NT2/D1 (cell line): ENCODE results near the gene PPP6R3.
"Not testable (repeated sequence)": the region's sequence is repeated elsewhere in the genome, so short reads cannot be mapped to it uniquely, and the experiment has no call there.

Source experiments
- DNase-seq: peaks from one replicate; pipeline ENCODE4 v3.0.0-alpha.2; 2011; ENCODE audit warnings: low read depth, low spot score
- H3K27me3 ChIP-seq: 2 replicates; pipeline ENCODE4 v1.6.0; 2011; ENCODE audit warnings: mild to moderate bottlenecking; ENCODE audit not compliant: insufficient read length, insufficient read depth
- H3K36me3 ChIP-seq: 2 replicates; pipeline ENCODE4 v1.6.1; 2011; ENCODE audit warnings: mild to moderate bottlenecking, low read length, mixed read lengths; ENCODE audit not compliant: insufficient read depth, insufficient read length
- H3K4me1 ChIP-seq: 2 replicates; pipeline ENCODE4 v1.5.1; 2011; ENCODE audit not compliant: insufficient read depth, insufficient read length
- H3K4me3 ChIP-seq: 2 replicates; pipeline ENCODE4 v1.5.1; 2011; ENCODE audit warnings: low read depth; ENCODE audit not compliant: insufficient read length
- H3K9ac ChIP-seq: 2 replicates; pipeline ENCODE4 v1.6.0; 2011; ENCODE audit warnings: low read depth; ENCODE audit not compliant: insufficient read length
- H3K9me3 ChIP-seq: 2 replicates; pipeline ENCODE4 v1.5.1; 2011; ENCODE audit warnings: mild to moderate bottlenecking, low read length; ENCODE audit not compliant: insufficient read depth
- SUZ12 ChIP-seq: IDR thresholded peaks from 2 replicates; pipeline ENCODE4 v1.6.1; 2011; ENCODE audit not compliant: insufficient read length, insufficient read depth; ENCODE audit errors: extremely low read depth
- YY1 ChIP-seq: IDR thresholded peaks from 2 replicates; pipeline ENCODE4 v1.6.1; 2011; ENCODE audit not compliant: insufficient read length, insufficient read depth
- ZNF274 ChIP-seq: IDR thresholded peaks from 2 replicates; pipeline ENCODE4 v1.6.1; 2011; ENCODE audit warnings: mild to moderate bottlenecking, low read depth, low read length

PPP6R3 gene

DNA sequence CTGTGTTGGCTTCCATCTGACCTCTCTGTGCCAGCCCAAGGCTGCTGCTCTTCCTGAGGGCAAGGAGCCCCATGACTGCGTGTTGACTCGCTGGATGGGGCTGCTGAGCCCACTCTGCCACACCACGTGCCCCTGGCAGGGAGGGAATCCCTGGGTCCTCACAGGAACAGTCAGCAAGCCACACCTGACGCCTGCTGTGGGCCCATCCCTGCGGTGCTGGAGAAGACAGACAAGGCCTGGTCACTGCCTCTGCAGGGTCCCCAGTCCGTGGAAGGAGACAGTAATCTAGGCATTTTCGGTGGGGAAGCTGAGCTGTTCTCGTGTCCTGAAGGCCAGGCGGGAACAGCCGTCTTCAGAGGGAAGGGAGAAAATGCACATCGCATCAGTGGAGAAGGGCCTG lies 10.6 kb upstream of the PPP6R3 start:
- TF ChIP-seq YY1 (no peak), ZNF274 (no peak), SUZ12 (no peak)
- DNase-seq, result no peak
- H3K27me3 ChIP-seq, result no peaks in the 10 kb centered on the region

GRCh38 chr11:68450711-68451110 lies 9.8 kb upstream of the PPP6R3 start:
- DNase-seq, result no peak
- peaks cover 17% of the 10 kb centered on the region for H3K4me1 ChIP-seq
- H3K36me3 ChIP-seq, result peaks cover 35% of the 10 kb centered on the region
- H3K4me3 ChIP-seq, result no peak overlapping the region
- no peaks in the 10 kb centered on the region for H3K9me3 ChIP-seq
- H3K9ac ChIP-seq, result no peak overlapping the region
- no peaks in the 10 kb centered on the region for H3K27me3 ChIP-seq
- TF ChIP-seq SUZ12 (no peak), ZNF274 (no peak), YY1 (no peak)

More for the DNA sequence above, 10.6 kb upstream of the PPP6R3 start:
- H3K4me1 ChIP-seq, result peaks cover 12% of the 10 kb centered on the region
- H3K36me3 ChIP-seq, result peaks cover 36% of the 10 kb centered on the region
- H3K4me3 ChIP-seq, result no peak overlapping the region
- H3K9me3 ChIP-seq, result no peaks in the 10 kb centered on the region
- H3K9ac ChIP-seq, result no peak overlapping the region

DNA sequence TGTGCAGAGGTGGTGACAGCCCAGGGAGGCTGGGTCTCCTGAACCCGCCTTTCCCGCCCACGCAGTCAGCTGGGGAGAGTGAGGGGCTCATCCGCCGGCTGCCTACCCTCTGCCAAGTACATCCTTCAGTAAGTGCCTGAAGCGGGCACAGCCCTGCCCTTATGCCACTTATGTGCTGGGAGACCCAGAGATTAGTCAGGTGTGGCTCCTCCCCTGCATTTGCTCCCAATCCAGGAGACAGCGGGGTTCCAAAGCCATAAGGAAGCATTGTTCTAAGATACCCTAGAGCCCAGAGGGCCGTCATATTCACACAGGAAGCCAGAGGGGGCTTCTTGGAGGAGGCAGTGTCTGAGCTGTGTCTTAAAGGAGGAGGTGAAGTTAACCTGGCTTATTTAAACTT lies 5.8 kb upstream of the PPP6R3 start:
- no peaks in the 10 kb centered on the region for H3K9me3 ChIP-seq
- peaks cover 4% of the 10 kb centered on the region for H3K36me3 ChIP-seq
- H3K9ac ChIP-seq, result no peak overlapping the region
- H3K27me3 ChIP-seq, result no peaks in the 10 kb centered on the region
- H3K4me1 ChIP-seq, result peaks cover 14% of the 10 kb centered on the region
- no peak overlapping the region for H3K4me3 ChIP-seq
- TF ChIP-seq YY1 (no peak), SUZ12 (no peak), ZNF274 (no peak)
- DNase-seq, result no peak

- H3K36me3 ChIP-seq, result no peaks in the 10 kb centered on the region
- no peak overlapping the region for H3K9ac ChIP-seq
- H3K9me3 ChIP-seq, result no peaks in the 10 kb centered on the region
- no peaks in the 10 kb centered on the region for H3K27me3 ChIP-seq
- no peak overlapping the region for H3K4me3 ChIP-seq
- TF ChIP-seq SUZ12 (no peak), YY1 (no peak), ZNF274 (no peak)
- DNase-seq, result no peak
- H3K4me1 ChIP-seq, result peaks cover 14% of the 10 kb centered on the region
Measured at GRCh38 chr11:68455485-68455884, 5.1 kb upstream of the PPP6R3 start.

DNA sequence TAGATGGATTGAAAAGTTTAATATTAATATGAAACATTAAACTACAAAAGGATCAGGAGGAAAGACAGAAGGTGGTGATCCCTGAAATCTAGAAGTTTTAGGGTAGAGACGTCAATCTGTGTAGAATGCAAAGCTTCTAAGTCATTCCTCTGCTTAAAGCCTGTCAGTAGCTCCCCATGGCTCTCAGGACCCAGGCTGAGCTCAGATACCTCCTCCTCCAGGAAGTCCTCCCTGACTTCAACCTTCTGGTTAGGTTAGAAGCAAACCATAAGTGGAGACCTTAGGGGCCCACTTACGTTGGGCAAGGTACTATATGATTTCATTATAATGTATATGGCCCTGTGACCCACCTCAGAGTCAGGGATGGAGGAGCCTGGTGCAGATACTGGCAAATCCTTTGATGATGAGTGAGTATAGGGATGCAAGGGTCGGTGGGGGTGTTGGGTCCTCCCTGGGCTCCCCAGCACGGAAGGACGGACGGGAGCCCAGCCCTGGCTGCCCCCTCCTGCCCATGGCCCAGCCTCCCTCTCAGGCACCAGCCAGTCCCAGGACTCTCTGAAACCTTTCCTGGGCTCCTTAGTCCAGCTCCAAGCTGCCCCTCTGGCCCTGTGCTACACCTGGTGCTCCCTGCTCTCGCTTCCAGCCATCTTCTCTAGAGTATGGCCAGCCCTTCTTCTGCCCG lies 3.2 kb upstream of the PPP6R3 start:
- no peak for DNase-seq
- H3K4me1 ChIP-seq, result peaks cover 14% of the 10 kb centered on the region
- no peaks in the 10 kb centered on the region for H3K9me3 ChIP-seq
- no peaks in the 10 kb centered on the region for H3K27me3 ChIP-seq
- no peak overlapping the region for H3K4me3 ChIP-seq
- no peak overlapping the region for H3K9ac ChIP-seq
- peaks cover 9% of the 10 kb centered on the region for H3K36me3 ChIP-seq
- TF ChIP-seq SUZ12, result no peak
- TF ChIP-seq YY1, result no peak
- TF ChIP-seq ZNF274, result no peak

GRCh38 chr11:68457898-68458249 lies 2.7 kb upstream of the PPP6R3 start:
- Histone ChIP-seq H3K9me3 (no peaks in the 10 kb centered on the region), H3K9ac (no peak overlapping the region), H3K36me3 (peaks cover 14% of the 10 kb centered on the region), H3K4me1 (peaks cover 14% of the 10 kb centered on the region), H3K4me3 (no peak overlapping the region), H3K27me3 (no peaks in the 10 kb centered on the region)
- DNase-seq, result no peak
- no peak for TF ChIP-seq SUZ12
- no peak for TF ChIP-seq YY1
- no peak for TF ChIP-seq ZNF274

DNA sequence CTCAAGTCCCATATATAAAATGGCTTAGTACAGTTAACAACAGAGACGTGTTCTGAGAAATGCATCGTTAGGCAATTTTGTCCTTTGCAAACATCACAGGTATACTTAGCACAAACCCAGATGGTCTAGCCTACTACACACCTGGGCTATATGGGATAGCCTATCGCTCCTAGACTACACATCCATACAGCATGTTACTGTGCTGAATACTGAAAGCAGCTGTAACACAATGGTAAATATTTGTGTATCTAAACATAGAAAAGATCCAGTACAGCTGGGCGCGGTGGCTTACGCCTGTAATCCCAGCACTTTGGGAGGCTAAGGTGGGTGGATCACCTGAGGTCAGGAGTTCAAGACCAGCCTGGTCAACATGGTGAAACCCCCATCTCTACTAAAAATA lies 2.2 kb upstream of the PPP6R3 start:
- H3K4me3 ChIP-seq, H3K9ac ChIP-seq, H3K9me3 ChIP-seq, DNase-seq, H3K27me3 ChIP-seq: not testable (repeated sequence)
- H3K4me1 ChIP-seq, result peaks cover 14% of the 10 kb centered on the region
- H3K36me3 ChIP-seq, result peaks cover 15% of the 10 kb centered on the region

DNA sequence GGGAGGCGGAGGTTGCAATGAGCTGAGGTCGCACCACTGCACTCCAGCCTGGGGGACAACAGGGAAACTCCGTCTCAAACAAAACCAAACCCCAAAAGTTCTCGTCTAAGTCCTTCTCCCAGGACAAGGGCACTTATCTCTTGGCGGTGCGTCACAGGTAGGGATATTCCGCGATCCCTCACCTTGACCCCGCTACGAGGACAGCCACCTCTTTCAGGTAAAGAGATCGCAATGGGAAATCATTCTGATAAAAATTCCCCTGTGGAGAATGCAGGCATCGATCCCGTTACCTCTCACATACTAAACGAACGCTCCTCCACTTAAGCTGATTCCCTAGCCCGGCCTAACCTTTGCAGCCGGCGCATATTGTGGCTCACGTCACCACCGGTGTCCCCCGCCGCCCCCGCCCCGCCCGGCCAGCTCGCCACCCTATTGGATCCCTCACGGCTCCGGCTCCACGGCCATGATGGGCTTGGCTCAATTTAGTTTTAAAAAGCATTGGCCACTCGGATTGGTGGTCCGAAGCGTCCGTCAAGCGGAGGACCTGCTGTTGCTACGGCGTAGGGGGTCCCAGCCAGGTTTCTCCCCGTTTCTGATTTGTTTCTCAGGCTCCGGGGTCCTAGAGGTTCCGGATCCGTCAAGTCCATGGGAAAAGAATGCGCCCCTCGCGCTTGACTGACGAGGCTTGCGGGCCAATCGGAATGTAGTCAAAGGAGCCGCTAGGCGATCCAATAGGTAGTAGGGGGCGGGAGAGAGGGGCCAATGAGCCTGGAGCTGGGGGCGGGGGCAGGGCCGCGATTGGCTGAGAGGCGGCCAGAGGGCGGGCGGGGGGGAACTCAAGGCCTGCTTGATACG lies 439 bp upstream of the PPP6R3 start:
- Histone ChIP-seq H3K9me3 (no peaks in the 10 kb centered on the region), H3K9ac (peak overlapping the region; percentile 96), H3K36me3 (peaks cover 16% of the 10 kb centered on the region), H3K4me3 (peak overlapping the region; percentile 63), H3K27me3 (no peaks in the 10 kb centered on the region), H3K4me1 (peaks cover 10% of the 10 kb centered on the region)
- no peak for TF ChIP-seq SUZ12
- TF ChIP-seq ZNF274, result no peak
- TF ChIP-seq YY1, result peak; percentile 29
- DNase-seq, result peak; percentile 98
